H1 (cell line): Measurements from ENCODE around the gene PHF8. TPM values are rescaled to one million over a fixed set of nuclear protein-coding genes. Genes with fewer than 3 reads are reported as not detected.

Experiments used
- CBX8 ChIP-seq: fragments of 300-800, 300-1000 bp; sonication (generic); IDR thresholded peaks from 2 replicates; pipeline ENCODE4 v1.7.1; 2016; ENCODE audit warnings: low read depth, low read length, borderline replicate concordance
- HDAC6 ChIP-seq: IDR thresholded peaks from one replicate; pipeline ENCODE4 v1.7.1; 2012; ENCODE audit warnings: low read depth, mild to moderate bottlenecking, inconsistent platforms, low read length, moderate library complexity
- RXRA ChIP-seq: IDR thresholded peaks from 2 replicates; pipeline ENCODE4 v1.6.1; 2011; ENCODE audit warnings: low read depth, mild to moderate bottlenecking, low read length, moderate library complexity; ENCODE audit not compliant: insufficient read depth
- YY1 ChIP-seq: IDR thresholded peaks from 2 replicates; pipeline ENCODE4 v1.6.1; 2011; ENCODE audit warnings: low read depth, mild to moderate bottlenecking, low read length
- polyA plus RNA-seq, 7 experiments: library from polyadenylated mRNA; depleted of rRNA in 3 of 7; stranded (reverse) in 5 of 7; unstranded in 2 of 7; fragments of >200 nt in 5 of 7; fragments of 200-250 nt in 2 of 7; gene quantifications; 1 replicate in 5 of 7; 2 replicates in 1 of 7; 4 replicates in 1 of 7; pipeline versions ENCODE4 v1.2.1 to v1.2.3, GENCODE V29; 2011 to 2013; ENCODE audit warnings: missing spikeins in 2 of 7, mixed read lengths in 2 of 7
- total RNA-seq: library from RNA; stranded (reverse); fragmentation: NEBNext Ultra II Directional; extraction: Animal tissue kit (Norgen Biotek cat#: 25700); gene quantifications from 2 replicates; pipeline ENCODE4 v1.2.1, GENCODE V29; 2021

PHF8 gene
- total and polyA plus RNA-seq, 2 of the 8 experiments (the other 6 are each of a cell fraction or from before 2014, with no cell fraction given), result 14.6 to 27.6 TPM

DNA sequence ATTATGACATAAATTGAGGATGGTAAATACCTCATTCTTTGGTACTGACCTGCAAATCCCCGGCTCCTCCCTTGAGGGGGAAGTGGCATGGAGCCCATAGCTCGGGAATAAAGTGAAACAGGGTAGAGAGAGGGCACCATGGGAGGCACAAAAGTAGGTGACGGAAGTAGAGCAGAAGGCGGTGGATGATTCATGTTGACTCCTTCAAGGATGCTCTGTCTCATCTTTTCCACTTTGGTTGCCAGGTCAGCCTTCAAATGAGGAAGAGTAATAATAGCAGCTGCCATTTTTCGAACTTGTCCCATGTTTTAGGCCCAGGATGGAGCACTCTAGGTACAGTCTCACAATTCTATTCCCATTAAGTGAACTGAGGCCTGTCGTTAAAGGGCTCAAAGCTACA lies 41.4 kb upstream of the PHF8 start (continued):
- TF ChIP-seq CBX8 (no peak), HDAC6 (no peak), RXRA (no peak), YY1 (no peak)
